Heart left ventricle (tissue), 13 donors: ENCODE results near the gene CHIT1.

Source experiments
- CTCF ChIP-seq, 12 donors: fragments of 200-600 bp; sonication (generic) in 4 of 12; IDR thresholded peaks; one replicate each; pipeline versions ENCODE4 v1.5.0 to v1.8.0; 2018 to 2022; ENCODE audit warnings: antibody characterized with exemption in 12 of 12, mild to moderate bottlenecking in 5 of 12
- POLR2A ChIP-seq, 2 donors: fragments of 450-650 bp; IDR thresholded peaks; one replicate each; pipeline ENCODE4 v1.6.1; 2017; ENCODE audit warnings: antibody characterized with exemption in 2 of 2, mild to moderate bottlenecking in 2 of 2, moderate library complexity in 2 of 2
- donor health status: ischemic (EF 13 %, LVEDD 7.1; RV severe dilation, severe dysfunction).
- donor health status: DM: no; HTN: yes; CAD: no.
- donor health status: DM: no; HTN: no; CAD: no.
- donor health status: ischemic (EF 25% LVEDD 6.9; RV normal size, moderate dysfunction).
- donor health status: ischemic (EF 25% LVEDD 5.7; RV mildly dilated, moderate dysfunction).
- donor health status: ischemic (EF 35%, LVEDD 5.7; RV mildly dilated, moderate dysfunction).
- donor health status: nonischemic (EF 11% LVEDD 7.7; RV severe dilation, severe dysfunction).
- donor health status: DM: yes; HTN: yes; CAD: no.
- donor health status: PGD.
- donor health status: ischemic (EF 29% LVEDD 5.4; RV normal size, mild dysfunction).
- donor health status: nonischemic (EF 23%, LVEDD 6.1; RV moderate dilation, normal function).

GRCh38 chr1:203199002-203199401 lies 30.5 kb downstream of the CHIT1 start:
- TF ChIP-seq CTCF (IDR thresholded peaks at IDR 0.05) (no peak), POLR2A (IDR thresholded peaks at IDR 0.05) (no peak)
